Midbrain (tissue), 1 donor: ENCODE data around the gene AOPEP.

Experiments used
- DNase-seq: peaks from one replicate; lab custom pipeline; 2025; lab: John Stamatoyannopoulos, UW

Gene AOPEP

GRCh38 chr9:94761481-94761880 is 35.0 kb downstream of the AOPEP start:
- DNase-seq = no peak

GRCh38 chr9:94767331-94768072 is 41.0 kb downstream of the AOPEP start:
- DNase-seq = no peak

DNA sequence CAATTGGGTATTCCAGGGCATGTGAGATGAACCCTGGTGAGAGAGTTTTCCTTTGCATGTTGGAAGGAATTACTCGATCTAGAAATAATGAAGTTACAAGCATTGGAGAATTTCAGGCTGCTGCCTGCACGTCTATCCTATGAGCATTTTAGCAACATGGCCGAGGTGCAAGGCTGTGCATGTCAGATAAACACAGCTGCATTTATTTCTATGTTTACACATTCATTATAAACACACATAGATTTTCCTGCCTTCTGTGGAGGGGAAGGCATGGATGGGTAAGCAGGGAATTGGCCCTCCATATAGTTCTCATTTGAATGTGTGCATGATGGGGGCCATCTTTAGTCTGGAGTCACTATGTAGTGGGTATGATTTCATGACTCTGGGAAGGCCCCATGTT is 42.3 kb downstream of the AOPEP start:
- DNase-seq = no peak

- no peak for DNase-seq
Observed at GRCh38 chr9:94770334-94770733, 43.8 kb downstream of the AOPEP start.

GRCh38 chr9:94771096-94771495 is 44.6 kb downstream of the AOPEP start:
- DNase-seq = no peak

DNA sequence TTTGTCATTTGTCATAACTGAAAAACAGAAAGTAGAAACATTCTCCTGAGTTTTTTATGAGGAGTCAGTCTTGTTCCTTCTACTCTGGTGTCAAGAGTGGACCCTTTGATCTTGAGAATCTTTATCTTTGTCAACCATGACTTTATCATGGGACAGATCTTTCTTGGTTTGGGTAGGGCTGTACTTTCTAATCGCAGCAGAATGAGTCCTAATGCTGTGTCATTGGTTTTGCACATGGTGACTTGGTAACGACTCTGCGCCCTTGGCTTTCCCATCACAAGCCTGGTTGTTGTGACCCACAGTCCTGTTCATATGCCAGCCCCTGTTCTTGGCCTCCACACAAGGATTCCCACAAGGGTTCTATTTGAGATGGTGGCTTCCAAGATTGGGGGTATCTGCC is 45.6 kb downstream of the AOPEP start:
- no peak for DNase-seq

DNA sequence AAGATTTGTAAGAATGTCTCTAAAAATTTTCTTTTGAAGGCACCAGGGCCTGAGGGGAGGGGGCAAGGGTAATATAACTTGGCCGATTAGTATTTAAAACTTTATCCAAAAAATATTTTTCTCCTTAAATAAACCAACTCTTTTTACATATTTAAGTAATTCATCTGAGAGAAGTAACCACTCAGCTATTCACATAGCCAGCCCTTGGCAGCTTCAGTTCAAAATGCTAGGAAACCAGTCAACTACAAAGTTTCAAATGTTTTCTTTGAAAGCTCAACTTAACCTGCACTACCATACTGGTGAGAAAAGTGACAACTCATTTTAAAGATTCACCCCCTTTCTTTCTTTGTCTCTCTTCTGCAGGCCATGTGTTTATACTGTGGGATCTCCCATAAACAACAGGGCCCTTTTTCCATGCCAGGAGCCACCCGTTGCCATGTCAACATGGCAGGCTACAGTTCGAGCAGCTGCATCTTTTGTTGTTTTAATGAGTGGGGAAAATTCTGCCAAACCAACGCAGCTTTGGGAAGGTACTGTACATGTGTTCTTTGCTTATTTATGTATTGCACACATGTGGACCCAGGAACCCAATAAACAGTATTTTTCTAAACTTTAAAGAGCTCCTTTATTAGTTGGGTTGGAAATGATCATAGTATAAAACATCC is 46.3 kb downstream of the AOPEP start:
- peak; percentile 79 for DNase-seq

GRCh38 chr9:94773655-94774054 is 47.2 kb downstream of the AOPEP start:
- no peak for DNase-seq

DNA sequence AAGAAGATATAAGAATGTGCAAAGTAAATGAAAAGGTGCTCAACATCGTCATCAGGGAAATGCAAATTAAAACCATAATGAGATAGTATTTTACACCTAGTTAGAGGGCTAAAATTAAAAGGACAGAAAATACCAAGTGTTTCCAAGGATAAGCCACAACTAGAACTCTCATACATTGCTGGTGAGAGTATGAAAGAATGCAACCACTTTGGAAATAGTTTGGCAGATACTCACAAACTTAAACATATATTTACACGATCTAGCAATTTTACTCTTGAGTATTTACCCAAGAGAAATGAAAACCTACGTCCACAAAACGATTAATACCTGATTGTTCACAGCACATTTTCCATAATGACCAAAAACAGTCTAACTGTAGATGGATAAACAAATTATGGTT is 51.5 kb downstream of the AOPEP start:
- DNase-seq = no peak

DNA sequence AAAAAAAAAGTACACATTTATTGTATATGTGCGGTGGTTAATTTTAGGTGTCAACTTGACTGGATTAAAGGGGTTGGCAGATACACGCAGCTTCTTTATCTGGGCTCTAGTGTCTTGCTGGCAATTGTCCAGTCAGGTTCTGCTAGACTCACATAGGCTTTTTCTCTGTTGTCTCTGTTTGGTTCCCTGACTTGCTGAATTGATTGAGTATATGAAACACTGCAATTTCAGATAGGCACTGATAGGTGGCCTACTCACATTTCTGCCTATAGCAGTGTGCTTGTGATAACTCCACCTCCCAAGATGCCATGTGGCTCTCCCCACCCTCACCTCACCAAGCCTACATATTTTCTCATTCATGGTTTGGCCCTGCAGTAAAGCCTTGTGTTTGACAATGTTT is 52.5 kb downstream of the AOPEP start:
- DNase-seq = no peak

DNA sequence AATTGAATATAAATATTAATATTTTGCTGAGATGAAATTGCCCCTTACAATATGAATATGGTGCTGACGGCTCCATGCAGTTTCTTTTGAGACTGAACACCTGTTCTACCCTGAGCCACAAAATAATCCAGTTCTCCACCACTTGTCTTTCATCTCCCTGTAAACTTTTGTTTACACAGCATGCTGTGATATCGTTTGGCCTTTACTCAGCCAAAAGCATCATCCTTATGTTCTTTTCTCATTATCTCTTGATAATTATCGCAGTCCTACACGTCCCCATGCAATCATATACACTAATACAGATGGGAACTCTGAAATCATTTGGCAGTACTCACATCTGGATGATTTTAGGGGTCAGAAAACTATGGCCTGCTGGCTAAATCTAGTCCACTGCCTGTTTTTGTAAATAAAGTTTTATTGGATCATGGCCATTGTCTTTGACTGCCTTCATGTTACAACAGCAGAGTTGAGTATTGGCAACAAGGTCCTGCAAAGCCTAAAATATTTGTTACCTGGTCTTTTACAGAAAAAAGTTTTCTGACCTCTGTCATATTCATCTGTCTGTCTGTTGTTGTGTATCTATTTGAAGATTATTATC is 53.3 kb downstream of the AOPEP start:
- no peak for DNase-seq

- DNase-seq = no peak
Observed at GRCh38 chr9:94780516-94780950, 54.0 kb downstream of the AOPEP start.

DNA sequence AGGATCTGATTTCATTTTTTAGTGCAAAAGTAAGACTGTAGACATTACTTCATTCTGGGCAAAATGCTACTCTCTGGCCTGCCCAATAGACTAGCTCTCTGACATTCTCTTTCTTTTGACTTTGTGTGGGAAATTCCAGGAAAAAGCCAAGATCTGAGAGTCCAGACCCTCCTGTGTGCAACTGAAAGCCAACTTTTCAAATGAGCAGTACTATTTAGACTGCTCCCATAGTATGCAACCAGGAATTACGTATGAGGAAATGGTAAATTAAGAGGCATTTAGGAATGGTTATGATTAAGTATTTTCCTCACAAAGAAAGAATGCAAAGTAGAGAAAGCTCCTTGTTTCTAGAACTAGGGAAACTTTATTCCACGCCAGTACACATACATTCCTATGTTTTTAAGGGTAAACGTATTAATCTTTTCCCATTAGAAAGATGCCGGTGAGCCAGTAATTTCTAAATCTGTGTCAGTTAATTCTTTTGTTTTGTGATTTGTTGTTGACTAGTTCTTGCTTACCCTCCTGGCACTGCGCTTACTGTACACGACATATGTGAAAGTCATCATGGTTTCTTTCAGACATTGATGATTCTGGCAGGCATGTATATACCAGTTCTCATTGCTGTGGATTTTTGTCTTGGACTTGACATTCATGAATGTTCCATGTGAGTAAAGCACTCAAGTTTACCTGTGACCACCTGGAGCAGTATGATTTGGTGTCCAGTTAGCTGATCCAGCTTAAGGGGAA is 56.0 kb downstream of the AOPEP start:
- no peak for DNase-seq

GRCh38 chr9:94783102-94783682 is 56.7 kb downstream of the AOPEP start:
- DNase-seq = peak; percentile 84

DNA sequence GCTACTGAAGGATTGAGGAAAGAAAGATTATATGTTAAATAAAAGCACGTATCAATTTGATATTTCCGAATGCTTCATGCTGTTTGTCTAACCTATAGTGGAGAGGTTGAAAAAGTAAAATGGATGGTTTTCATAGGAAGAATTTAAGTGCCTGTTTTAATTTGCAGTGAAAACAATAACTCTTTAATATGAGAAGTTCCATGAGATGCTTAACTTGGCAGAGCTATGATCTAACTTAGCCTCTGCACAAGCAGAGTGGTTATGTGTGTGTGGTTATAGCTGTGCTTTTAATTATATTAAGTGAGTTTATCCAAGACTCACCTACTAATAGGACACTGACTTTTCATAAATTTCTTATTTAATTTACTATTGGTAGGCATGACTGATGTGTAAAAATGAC is 57.4 kb downstream of the AOPEP start:
- DNase-seq = no peak

DNA sequence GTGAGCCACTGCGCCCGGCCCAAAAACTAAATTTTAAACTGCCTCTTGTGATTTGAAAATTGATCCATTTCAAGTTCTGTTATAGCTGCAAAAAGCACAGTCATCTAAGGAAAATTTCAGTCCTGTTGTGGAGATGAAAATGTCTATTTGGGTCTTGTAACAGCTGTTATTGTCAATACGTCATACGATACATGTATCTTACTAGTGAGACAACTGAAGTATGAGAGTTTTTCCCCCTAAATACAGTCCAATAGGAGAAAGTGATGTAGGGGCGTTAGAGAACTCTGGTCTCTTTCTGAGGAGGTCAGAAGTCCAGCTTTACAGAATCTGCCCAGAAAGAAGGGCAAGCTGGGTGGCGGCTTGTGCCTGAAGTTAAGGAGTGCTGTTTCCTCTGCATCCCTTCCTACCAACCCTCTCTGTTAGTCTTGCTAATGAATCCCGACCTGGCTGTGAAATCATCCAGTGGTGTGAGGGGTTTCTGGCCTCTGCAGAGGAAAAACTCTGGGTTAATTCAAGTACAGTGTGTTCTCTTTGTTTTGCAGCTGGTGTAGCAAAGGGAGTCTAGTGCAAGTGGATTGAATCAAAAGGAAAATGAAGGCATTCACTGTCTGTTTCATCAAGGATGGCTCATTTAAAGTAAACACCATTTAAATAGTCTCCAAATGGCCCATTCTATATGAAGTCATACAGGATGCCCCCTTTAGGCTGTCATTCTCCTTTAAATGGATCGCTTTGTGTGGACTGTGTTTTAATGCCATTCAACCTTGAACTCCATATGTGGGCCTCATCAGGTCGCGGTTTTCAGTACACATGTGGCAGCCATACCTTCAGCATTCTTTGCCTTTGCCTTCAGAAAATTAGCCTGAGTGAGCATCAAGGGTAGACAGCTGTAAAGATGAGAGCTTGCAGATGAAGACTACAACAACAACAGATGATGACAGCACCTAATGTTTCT is 59.0 kb downstream of the AOPEP start:
- no peak for DNase-seq

DNA sequence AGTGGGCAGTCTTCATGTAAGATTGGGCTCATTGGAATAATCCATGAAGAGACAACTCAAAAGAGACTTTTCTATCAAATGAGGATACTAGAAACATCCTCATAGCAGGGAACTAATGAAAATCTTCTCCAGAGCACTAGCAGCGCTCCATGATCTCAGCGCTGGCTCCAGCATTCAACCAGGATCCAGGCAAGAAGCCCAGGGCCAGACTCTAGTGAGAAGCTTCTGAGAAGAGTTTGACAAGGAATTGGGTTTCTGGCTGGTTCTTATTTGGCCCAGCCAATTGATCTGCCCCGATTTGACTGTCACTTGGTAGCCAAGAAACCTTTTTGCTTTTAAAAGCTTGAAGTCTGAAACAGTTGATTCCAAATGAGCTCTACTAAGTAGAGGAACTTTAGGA is 60.1 kb downstream of the AOPEP start:
- no peak for DNase-seq

DNA sequence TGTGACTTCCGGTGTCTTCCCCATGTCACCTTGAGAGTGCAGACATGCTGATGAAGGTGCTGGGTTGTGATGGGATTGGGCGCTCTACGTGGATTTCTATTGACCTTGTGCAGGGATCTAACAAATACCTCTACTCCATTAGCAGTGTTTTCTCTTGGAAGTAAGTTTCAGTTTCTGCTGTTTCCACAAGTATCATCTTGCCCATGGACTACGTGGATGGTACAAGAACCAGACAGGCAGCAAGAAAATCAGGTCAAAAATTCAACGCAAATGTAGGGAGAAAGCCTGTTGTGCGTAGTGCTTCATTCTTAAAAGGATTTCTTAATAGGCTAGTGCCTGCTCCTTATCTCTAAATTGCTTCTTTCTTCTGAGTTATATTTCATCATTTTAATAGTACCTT is 60.8 kb downstream of the AOPEP start:
- DNase-seq = no peak

DNA sequence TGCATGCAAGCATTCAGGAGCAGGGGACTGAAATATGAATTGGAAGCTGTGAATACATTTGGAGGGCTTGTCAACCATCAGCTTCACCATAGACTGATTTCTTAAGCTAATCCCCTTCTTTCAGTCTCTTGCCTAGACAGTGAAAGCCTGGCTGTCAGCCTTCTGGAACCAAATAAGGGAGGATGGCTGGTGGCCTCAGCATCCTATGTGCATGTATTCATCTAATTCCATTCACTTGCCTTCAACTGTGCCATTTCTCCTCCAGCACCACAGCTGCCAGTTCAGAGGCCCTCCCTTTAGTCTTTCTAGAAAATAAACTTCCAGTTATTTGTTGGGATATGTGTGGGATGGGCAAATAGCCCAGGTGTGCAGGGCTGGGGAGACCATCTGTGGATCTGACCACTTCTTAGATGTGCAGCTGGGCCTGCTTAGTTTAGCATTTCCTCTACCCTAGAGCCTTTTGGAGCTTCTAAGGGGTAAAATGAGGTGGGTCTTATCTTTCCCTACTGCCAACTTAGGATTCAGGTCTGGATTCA is 62.1 kb downstream of the AOPEP start:
- DNase-seq = no peak

GRCh38 chr9:94791435-94791834 is 64.9 kb downstream of the AOPEP start:
- no peak for DNase-seq

DNA sequence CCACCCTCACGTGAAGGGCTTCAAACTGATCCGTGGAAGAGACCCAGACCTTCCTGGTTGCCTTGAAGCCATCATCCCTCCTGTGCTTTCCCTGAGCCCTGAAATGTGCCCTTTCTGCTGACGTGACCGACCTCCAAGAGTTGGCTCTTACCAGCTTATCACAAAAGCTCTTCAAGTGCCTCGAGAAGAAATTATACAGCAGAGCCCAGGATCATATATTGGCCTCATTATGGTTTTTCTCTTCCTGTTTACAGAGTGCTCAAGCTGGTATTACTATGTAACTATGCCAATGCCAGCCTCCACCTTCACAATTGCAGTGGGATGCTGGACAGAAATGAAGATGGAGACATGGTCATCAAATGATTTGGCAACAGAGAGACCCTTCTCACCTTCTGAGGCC is 66.0 kb downstream of the AOPEP start:
- no peak for DNase-seq
